A673 (cell line): Measurements from ENCODE around the gene RGS3. TPM values are rescaled to one million over a fixed set of nuclear protein-coding genes. Genes with fewer than 3 reads are reported as not detected.

Source experiments
- BruUV-seq: library from RNA; stranded (reverse); fragments of 400-500 nt; replicated peaks from 2 replicates; lab custom pipeline; 2021; lab: Mats Ljungman, UMichigan
- CTCF ChIA-PET: fragments of 300-600 bp; sonication (Branson Sonifier 250); formaldehyde crosslinking; loops from one replicate; lab custom pipeline; 2022; ENCODE audit warnings: antibody characterized with exemption; lab: Charles Lee
- POLR2A ChIA-PET: fragments of 300-600 bp; sonication (Branson Sonifier 250); formaldehyde crosslinking; loops from one replicate; lab custom pipeline; 2022; ENCODE audit warnings: antibody characterized with exemption; ENCODE audit not compliant: low non-redundant PET; lab: Charles Lee
- DNase-seq: peaks from one replicate; pipeline ENCODE4 v3.0.0-alpha.2; 2015; ENCODE audit warnings: low spot score
- H3K27ac ChIP-seq: fragments of 200-600 bp; sonication (generic); 2 replicates; pipeline ENCODE4 v1.5.1; 2016; ENCODE audit warnings: mixed run types, low read depth, mild to moderate bottlenecking, mixed read lengths, antibody characterized with exemption, low read length; ENCODE audit not compliant: poor library complexity, severe bottlenecking
- H3K27me3 ChIP-seq: fragments of 200-600 bp; sonication (generic); replicated peaks from 2 replicates; pipeline ENCODE4 v1.6.1; 2017; ENCODE audit warnings: mixed run types, low read depth, mild to moderate bottlenecking, mixed read lengths, antibody characterized with exemption, low read length; ENCODE audit not compliant: insufficient read depth, poor library complexity
- H3K36me3 ChIP-seq: fragments of 200-600 bp; sonication (generic); 2 replicates; pipeline ENCODE4 v1.6.1; 2016; ENCODE audit warnings: mixed run types, mild to moderate bottlenecking, mixed read lengths, antibody characterized with exemption, low read length; ENCODE audit not compliant: insufficient read depth, poor library complexity, severe bottlenecking
- H3K4me1 ChIP-seq: fragments of 200-600 bp; sonication (generic); 2 replicates; pipeline ENCODE4 v1.6.1; 2017; ENCODE audit warnings: mixed run types, mild to moderate bottlenecking, mixed read lengths, antibody characterized with exemption, low read length; ENCODE audit not compliant: insufficient read depth, poor library complexity, severe bottlenecking
- H3K4me3 ChIP-seq: fragments of 200-600 bp; sonication (generic); 2 replicates; pipeline ENCODE4 v1.5.1; 2016; ENCODE audit warnings: low read depth, mixed run types, mild to moderate bottlenecking, mixed read lengths, low read length; ENCODE audit not compliant: poor library complexity, severe bottlenecking
- H3K9me3 ChIP-seq: fragments of 200-600 bp; sonication (generic); 2 replicates; pipeline ENCODE4 v1.6.1; 2016; ENCODE audit warnings: mixed run types, low read depth, mild to moderate bottlenecking, mixed read lengths, antibody characterized with exemption, low read length; ENCODE audit not compliant: poor library complexity, severe bottlenecking
- EZH2 ChIP-seq: fragments of 200-600 bp; sonication (generic); IDR thresholded peaks from 2 replicates; pipeline ENCODE4 v1.6.1; 2017; ENCODE audit warnings: borderline replicate concordance, low read depth, mild to moderate bottlenecking, mixed read lengths, antibody characterized with exemption, low read length; ENCODE audit not compliant: poor library complexity, severe bottlenecking
- intact Hi-C: fragments of 100-400 bp; cut with micrococcal nuclease; formaldehyde crosslinking; loops from one replicate; pipeline ENCODE4 v1.10.0; 2022; ENCODE audit not compliant: unreplicated experiment
- total RNA-seq: library from RNA; stranded (reverse); gene quantifications from 2 replicates; pipeline ENCODE4 v1.2.3, GENCODE V29; 2021
- TF ChIP-seq, protein P1 (sequence below): fragments of 300-800, 200-600 bp; sonication (generic); conservative IDR thresholded peaks from 2 replicates; pipeline ENCODE4 v1.5.1; 2017; ENCODE audit warnings: low read depth, mild to moderate bottlenecking, antibody characterized with exemption, low read length, moderate library complexity, mixed read lengths

The RGS3 gene
- total RNA-seq, 1 experiment from 2014 or later: 19.2 TPM

GRCh38 chr9:113612216-113612747, 148.8 kb downstream of the RGS3 start:
- TF ChIP-seq, protein P1, sequence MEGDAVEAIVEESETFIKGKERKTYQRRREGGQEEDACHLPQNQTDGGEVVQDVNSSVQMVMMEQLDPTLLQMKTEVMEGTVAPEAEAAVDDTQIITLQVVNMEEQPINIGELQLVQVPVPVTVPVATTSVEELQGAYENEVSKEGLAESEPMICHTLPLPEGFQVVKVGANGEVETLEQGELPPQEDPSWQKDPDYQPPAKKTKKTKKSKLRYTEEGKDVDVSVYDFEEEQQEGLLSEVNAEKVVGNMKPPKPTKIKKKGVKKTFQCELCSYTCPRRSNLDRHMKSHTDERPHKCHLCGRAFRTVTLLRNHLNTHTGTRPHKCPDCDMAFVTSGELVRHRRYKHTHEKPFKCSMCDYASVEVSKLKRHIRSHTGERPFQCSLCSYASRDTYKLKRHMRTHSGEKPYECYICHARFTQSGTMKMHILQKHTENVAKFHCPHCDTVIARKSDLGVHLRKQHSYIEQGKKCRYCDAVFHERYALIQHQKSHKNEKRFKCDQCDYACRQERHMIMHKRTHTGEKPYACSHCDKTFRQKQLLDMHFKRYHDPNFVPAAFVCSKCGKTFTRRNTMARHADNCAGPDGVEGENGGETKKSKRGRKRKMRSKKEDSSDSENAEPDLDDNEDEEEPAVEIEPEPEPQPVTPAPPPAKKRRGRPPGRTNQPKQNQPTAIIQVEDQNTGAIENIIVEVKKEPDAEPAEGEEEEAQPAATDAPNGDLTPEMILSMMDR: no peak
- TF ChIP-seq EZH2: no peak
- no peak overlapping the region for H3K27ac ChIP-seq
- CTCF ChIA-PET: interaction anchor here (0.6 to 0.7 kb wide), 2 partner anchors 73 to 369 kb away, joined by 3 to 4 read pairs; no protein-coding TSS in a partner anchor
- intact Hi-C loops: no loop called here
- no peaks in the 10 kb centered on the region for H3K27me3 ChIP-seq
- H3K36me3 ChIP-seq: no peaks in the 10 kb centered on the region
- POLR2A ChIA-PET: no interaction called here
- no peaks in the 10 kb centered on the region for H3K9me3 ChIP-seq
- no peak for DNase-seq
- H3K4me3 ChIP-seq: no peak overlapping the region
- BruUV-seq: no TSS peak
- H3K4me1 ChIP-seq: peaks cover 19% of the 10 kb centered on the region

- no peak for DNase-seq
- ChIA-PET POLR2A (no interaction called here), CTCF (interaction anchor here (0.7 kb wide), 1 partner anchor 73 kb away, joined by 4 read pairs; no protein-coding TSS in a partner anchor)
- H3K27me3 ChIP-seq: no peaks in the 10 kb centered on the region
- no TSS peak for BruUV-seq
- TF ChIP-seq EZH2: no peak
- TF ChIP-seq, protein P1: no peak
- intact Hi-C loops: no loop called here
- H3K4me1 ChIP-seq: peaks cover 25% of the 10 kb centered on the region
- H3K36me3 ChIP-seq: no peaks in the 10 kb centered on the region
- no peak overlapping the region for H3K27ac ChIP-seq
- H3K4me3 ChIP-seq: no peak overlapping the region
- H3K9me3 ChIP-seq: no peaks in the 10 kb centered on the region
Observed at GRCh38 chr9:113612828-113613227, 149.3 kb downstream of the RGS3 start.

DNA sequence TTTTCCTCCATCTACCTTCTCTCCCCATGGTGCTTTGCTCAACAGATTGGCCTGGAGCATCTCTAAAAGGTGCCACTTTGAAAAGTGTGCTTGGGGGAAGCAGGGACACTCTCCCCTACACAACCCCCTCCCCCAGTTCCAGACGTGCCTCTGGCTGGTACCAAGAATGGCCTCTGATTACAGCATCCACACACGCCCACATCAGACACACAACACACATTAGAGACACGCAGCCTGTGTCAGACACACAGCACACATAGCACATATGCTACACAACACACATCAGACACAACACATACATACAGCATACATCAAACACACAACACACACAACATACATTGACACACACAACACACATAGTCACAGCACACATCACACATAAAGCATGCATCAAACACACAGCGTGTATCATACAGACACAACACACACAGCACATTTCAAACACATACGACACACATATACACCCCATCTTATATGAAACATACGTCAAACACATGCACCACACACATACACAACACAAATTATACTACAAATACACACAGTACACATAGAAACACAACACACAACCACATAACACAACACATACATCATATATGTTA, 150.4 kb downstream of the RGS3 start:
- POLR2A ChIA-PET: no interaction called here
- Histone ChIP-seq H3K36me3 (no peaks in the 10 kb centered on the region), H3K27ac (no peak overlapping the region), H3K9me3 (no peaks in the 10 kb centered on the region), H3K4me3 (no peak overlapping the region), H3K27me3 (no peaks in the 10 kb centered on the region), H3K4me1 (peaks cover 36% of the 10 kb centered on the region)
- CTCF ChIA-PET: no interaction called here
- no TSS peak for BruUV-seq
- intact Hi-C loops: no loop called here
- no peak for DNase-seq
- TF ChIP-seq, protein P1: no peak
- TF ChIP-seq EZH2: no peak
